Amniotic stem cell (primary cell): Measurements from ENCODE around the gene DCST1.

ENCODE experiments used
- DNase-seq: peaks from one replicate; lab custom pipeline; 2025; lab: John Stamatoyannopoulos, UW

DCST1 gene

DNA sequence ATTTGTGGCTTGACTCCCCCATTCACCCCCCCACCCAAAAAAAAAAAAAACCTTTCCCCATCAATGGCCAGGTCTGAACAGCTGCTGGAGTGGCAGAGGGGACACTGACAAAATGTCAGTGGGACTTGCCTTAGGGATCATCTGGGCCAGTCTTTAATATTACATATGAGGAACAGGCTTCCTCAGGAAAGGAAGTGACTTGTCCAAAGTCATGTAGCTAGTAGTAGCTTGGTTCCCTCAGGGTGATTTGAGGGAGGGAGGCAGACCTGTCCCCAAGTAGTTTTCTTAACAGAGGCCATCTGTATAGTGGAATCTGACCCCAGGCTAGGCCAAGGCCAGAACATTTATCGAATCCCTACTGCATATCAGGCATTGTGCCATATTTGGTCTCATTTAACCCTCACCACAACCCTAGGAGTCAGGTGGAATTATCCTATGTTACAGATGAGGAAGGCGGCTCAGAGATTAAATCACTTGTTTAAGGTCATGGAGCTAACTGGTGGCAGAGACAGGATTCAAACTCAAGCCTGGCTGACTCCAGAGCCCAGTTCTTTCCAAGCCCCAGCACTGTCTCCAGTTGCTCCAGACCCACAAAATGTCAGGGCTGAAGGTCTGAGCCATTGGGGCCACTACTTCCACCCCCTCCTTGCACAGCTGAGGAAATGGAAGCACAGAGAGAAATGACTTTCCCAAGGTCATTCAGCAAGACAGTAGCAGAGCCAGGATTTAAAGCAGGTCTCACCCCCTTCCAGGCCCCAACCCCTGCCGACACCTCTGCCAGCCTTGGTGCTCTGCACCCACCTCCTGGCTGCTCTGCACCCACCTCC is 20.6 kb upstream of the DCST1 start:
- DNase-seq, result no peak

- DNase-seq, result no peak
These were observed 20.0 kb upstream of the DCST1 start for GRCh38 chr1:155013632-155014031.

DNA sequence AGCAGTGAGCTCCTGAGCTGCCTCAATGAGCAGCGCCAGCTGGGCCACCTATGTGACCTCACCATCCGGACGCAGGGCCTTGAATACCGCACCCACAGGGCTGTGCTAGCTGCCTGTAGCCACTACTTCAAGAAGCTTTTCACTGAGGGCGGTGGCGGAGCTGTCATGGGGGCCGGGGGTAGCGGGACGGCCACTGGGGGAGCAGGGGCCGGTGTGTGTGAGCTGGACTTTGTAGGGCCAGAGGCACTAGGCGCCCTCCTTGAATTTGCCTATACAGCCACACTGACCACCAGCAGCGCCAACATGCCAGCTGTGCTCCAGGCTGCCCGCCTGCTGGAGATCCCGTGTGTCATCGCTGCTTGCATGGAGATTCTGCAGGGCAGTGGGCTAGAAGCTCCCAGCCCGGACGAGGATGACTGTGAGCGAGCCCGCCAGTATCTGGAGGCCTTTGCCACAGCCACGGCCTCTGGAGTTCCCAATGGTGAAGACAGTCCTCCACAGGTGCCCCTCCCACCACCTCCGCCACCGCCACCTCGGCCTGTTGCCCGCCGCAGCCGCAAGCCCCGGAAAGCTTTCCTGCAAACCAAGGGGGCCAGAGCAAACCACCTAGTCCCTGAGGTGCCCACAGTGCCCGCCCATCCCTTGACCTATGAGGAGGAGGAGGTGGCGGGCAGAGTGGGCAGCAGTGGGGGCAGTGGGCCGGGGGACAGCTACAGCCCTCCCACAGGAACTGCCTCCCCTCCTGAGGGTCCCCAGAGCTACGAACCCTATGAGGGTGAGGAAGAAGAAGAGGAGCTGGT is 18.7 kb upstream of the DCST1 start:
- DNase-seq, result no peak

DNA sequence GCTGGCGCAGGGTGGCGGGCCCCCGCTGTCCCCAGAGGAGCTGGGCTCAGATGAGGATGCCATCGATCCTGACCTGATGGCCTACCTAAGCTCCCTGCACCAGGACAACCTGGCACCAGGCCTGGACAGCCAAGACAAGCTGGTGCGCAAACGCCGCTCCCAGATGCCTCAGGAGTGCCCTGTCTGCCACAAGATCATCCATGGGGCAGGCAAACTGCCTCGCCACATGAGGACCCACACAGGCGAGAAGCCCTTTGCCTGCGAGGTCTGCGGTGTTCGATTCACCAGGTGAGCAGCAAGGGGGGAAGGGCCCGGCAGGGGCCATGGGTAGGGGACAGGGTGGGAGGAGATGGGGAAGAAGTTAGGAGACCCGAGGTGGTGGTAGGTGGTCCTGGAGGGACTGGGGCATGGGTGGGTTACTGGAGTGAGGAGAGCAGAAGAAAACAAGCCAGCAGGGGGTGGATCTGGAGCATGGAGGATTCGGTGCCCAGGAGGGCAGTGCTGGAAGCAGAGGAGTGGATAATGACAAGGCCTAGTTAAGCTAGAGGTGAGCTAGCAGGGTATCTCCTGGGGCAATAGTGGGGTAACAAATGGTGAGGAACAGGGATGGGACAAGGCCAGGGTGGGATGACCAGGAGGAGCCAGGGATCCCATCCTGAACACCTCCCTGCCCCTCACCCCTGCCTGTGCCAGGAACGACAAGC is 17.9 kb upstream of the DCST1 start:
- DNase-seq, result no peak

GRCh38 chr1:155016231-155016831 is 17.3 kb upstream of the DCST1 start:
- DNase-seq, result no peak

GRCh38 chr1:155017041-155017945 is 16.3 kb upstream of the DCST1 start:
- peak; percentile 73 for DNase-seq

DNA sequence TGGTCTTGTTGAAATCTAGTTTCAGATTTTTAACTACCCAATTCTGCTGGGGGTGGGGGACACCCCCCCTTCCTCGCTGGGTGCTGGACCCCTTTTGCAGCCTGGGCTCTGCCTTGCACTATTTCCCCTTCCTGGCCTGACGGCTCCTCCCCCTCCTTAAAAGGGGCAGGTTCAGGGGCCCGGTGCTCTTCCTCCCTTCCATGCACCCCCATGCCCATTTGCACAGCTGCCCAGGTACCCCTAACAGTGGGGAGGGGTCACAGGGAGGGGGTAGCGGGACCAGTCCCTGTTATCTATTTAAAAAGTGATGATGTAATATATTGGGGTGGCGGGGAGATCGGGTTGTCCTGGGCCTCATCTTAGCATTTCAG is 15.7 kb upstream of the DCST1 start:
- DNase-seq, result no peak

DNA sequence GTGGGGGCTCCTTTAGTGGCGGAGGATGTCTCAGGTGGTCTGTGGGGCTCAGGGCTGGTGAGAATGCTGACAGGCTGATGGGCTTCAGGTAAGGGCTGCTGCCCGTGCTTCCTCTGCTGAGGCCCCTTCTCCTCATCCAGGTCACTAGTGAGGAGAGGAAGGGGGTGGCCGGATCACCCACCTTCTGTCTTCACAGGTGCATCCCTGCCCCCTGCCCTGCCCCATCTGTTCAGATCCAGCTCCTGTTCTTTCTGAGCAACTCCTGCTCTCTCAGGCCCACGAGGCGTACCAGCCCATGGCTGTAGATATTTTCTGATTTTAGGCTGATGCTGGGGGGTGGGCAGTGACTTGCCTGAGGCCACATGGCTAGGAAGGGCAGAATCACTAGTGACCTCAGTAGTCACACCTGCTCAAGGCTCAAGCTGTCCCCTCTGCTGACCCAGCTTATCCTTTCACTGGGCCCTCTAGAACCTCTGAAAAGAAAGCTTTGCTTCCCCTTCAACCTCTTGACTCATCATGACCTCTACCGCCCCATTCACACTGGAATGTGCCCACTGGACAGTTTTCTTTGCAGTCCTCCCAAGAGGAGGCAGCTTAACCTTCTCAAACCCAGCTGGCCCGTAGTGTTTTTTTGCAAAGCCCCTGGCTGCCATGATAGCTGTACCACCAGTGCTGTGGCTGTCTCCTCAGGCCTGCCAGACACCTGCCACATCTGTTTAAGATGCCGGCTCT is 14.8 kb upstream of the DCST1 start:
- DNase-seq, result no peak

- DNase-seq, result no peak
These were observed 14.0 kb upstream of the DCST1 start for GRCh38 chr1:155019377-155020245.

- no peak for DNase-seq
These were observed 11.3 kb upstream of the DCST1 start for GRCh38 chr1:155022136-155022926.

DNA sequence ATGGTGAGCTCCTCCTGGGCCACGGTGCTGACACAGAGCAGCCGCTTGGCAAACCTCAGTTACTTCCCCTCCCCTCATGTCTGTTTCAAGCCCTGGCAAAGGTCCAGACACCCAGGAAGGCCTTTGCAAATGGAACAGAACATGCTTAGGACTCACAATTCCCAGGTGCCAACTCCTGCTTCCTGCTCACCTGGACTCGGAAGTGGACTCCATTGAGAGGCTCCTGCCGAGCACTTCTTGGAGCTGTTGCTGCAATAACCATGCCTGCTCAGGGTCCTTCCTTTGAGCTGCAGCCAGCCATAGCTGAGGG is 10.7 kb upstream of the DCST1 start:
- DNase-seq, result no peak

GRCh38 chr1:155023627-155024026 is 10.0 kb upstream of the DCST1 start:
- no peak for DNase-seq

DNA sequence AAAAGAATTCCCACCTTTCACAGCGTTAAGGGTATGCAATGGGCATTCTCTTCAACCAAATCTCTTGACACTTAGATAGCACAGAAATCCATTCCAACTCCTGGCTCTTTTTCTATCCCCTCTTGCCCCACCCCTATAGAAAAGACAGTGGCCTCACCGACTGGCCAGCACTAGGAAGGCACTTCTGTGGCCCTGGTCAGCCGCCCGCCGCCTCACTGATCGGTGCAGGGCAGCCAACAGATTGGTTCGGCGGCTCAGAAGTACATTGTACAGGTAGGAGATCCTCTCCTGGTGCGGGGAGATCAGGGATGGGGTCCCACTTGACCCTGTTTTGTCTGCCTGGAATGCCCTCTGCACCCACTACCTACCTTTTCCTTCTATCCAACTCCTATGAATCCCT is 9.3 kb upstream of the DCST1 start:
- no peak for DNase-seq

DNA sequence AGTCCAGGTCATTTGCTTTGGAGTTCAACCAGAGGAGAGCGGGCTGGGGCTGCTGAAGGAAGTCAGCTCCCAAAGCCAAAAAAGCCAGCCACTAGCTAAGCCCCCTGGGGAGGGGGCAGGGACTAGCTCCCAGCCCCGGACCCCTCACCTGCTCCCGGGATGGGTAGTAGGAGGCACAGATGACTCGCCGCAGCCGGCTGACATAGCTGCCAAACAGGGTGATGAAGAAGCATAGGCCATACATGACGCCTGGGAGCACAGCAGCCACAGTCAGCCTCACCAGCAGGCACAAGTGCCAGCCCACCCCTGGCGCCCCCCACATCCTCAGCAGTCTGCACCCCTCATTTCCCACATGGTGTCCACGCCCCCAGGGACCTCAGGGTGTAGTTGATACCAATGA is 7.5 kb upstream of the DCST1 start:
- DNase-seq, result no peak

GRCh38 chr1:155026588-155026987 is 7.0 kb upstream of the DCST1 start:
- no peak for DNase-seq

DNA sequence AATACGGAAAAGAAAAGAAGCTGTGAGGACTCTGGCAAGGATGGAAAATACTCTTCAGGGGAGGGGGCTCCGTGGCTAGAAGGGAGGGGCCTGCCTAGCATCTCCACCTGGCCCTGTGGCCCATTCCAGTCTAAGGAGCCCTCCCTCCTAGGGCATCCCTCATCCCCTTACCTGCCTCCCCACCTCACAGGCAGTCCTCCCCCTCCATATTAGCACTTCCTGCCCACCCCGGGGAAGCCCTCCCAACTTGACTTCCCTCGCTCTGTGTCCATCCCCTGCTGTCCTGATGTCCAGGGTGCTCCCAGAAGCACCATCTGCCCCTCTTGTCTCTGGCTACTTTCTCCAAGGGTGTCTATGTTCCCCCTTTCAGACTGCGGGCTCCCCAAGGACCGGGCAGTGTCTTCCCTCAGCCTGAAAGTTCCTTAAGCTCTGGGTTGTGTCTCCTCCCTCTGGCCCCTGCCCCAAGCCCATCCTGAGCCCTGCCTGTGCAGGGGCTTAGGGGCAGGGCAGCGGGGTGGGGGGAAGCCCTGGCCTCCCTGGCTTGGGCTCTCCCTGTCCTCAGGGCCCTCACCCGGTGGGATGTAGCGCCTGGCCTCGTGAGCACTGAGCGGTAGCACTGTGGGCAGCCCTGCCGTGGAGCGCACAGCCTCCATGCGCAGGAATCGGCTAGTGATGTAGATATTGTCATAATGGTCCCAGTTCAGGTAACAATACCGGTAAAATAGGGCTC is 3.9 kb upstream of the DCST1 start:
- DNase-seq, result no peak

DNA sequence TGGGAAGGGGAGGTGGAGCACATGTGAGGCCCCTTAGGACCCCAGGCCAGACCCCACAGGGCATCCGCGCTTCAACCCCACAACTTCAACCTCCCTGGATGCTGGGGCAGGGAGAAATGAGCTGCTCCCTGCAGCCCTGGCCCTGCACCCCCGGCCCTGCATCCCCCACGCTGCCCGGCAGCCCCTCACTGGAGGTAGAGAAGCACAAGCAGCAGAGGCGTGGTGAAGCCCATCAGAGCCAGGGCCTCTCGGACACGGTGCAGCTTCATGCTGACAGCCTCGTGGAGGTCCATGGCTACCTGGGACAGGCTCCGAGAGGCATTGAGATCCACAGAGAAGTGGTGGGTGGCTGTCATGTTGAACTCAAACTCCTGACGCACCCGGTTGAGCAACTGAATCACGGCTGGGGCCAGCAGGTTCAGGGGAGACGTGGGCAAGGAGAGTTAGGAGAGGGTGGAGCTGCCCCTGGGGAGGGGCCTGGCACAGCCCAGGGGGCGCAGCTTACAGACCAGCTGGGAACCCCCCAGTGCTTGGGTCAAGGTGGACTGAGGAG is 3.3 kb upstream of the DCST1 start:
- no peak for DNase-seq

DNA sequence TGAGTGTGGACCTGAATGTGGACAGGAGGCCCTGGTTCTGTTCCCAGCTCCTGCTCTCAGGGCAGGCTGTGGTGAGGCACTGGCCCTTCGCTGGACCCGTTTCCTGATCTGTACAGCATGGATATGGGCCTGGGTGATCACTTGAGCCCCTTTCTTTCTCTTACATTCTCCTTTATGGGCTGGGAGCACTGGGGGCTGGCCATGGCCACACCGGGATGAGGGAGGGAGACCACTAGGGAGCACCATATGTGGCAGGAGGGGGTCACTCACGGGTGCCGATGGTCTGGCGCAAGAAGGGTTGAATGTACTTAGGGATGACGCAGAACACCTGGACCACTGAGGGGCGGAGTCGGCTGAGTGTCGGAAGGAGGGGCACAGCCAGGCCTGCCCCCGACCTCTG is 2.7 kb upstream of the DCST1 start:
- no peak for DNase-seq
